ENCODE measurements around the gene PLA2G4C.
A peak's percentile ranks its signal among the peaks of the same experiment; 100 is the strongest.
"Not testable (repeated sequence)": the region's sequence is repeated elsewhere in the genome, so short reads cannot be mapped to it uniquely, and the experiment has no call there.

PLA2G4C gene

GRCh38 chr19:48108997-48109782 is 1.4 kb downstream of the PLA2G4C start:
- DNase-seq: no peak

- DNase-seq: no peak
Measured at GRCh38 chr19:48103922-48104321, 6.7 kb downstream of the PLA2G4C start.

- DNase-seq: peak in 2 of 6 experiments; percentile 2 to 21
Measured at GRCh38 chr19:48102870-48103751, 7.5 kb downstream of the PLA2G4C start.

DNA sequence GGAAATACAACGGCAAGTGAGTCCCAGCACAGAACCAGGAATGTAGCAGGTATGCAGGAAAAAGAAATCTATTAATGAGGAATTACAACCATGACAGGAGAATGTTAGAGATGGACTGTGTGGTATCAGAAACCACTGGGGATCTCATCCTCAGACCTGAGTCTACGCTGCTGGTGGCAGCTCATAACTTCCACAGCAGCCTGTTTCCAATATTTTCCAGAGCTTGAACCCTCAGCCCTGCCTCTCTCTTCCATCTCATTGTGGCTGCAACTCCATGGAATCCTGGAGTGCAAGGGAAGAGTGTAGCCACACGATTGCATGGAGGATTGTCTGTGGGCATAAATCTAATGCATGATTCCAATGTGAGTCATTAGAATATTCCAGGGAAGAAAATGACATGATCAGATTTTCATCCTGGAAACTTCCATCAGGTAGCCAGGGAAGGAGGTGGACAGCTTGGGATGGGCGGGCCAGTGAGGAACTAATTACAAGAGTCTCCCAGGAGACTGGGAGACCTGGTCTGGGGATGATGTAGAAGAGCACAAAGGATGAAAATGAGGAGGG is 14.9 kb downstream of the PLA2G4C start:
- DNase-seq: no peak

GRCh38 chr19:48094855-48095203 is 15.8 kb downstream of the PLA2G4C start:
- DNase-seq: no peak

DNA sequence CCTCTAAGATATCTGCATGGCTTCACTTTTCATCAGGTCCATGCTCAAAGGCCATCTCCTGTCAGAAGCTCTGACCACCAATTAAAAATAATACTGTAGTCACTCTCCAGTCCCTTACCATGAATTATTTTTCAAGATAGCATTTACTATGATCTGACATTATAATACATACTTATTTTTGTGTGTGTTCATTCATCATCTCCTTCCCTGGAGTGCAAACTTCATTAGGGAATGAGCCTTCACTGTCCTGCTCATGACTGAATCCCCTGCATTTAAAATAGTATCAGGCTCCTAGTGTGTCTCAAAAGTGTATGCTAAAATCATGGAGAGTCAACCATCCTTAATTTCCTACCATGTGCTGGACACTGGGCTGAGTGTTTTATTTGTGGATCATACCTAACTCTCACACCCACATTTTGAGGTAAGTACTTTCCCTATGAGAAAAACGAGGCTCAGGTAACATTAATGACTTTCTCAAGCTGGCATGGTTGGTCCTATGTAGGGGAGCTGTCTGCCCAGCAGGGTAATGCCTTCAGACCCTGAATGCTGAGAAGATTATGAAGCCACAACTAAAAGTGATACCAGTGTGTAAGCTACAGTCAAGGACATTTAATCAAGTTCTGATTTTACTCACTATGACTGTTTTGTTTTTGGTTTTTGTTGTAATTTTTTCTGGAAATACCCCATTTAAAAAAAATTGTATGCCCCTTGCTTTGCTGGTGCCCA is 16.3 kb downstream of the PLA2G4C start:
- DNase-seq: no peak

DNA sequence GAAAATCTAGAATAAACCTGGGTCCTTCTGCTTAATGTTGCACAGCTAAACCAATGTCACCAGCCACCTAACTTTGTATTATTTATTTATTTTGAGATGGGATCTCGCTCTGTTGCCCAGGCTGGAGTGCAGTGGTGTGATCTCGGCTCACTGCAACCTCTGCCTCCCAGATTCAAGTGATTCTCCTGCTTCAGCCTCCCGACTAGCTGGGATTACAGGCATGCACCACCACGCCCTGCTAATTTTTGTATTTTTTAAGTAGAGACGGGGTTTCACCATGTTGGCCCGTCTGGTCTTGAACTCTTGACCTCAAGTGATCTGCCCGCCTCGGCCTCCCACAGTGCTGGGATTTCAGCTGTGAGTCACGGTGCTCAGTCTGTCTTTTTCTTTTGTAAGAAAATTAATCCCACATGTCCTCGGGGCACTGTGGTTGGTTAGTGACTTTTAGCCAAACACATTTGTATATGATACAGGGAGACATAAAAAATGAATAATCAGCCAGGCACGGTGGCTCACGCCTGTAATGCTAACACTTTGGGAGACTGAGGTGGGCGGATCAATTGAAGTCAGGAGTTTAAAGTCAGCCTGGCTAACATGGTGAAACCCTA is 19.4 kb downstream of the PLA2G4C start:
- not testable (repeated sequence) for DNase-seq

- no peak for DNase-seq
Measured at GRCh38 chr19:48090281-48090802, 20.3 kb downstream of the PLA2G4C start.

GRCh38 chr19:48088991-48089390 is 21.6 kb downstream of the PLA2G4C start:
- DNase-seq: not testable (repeated sequence)

DNA sequence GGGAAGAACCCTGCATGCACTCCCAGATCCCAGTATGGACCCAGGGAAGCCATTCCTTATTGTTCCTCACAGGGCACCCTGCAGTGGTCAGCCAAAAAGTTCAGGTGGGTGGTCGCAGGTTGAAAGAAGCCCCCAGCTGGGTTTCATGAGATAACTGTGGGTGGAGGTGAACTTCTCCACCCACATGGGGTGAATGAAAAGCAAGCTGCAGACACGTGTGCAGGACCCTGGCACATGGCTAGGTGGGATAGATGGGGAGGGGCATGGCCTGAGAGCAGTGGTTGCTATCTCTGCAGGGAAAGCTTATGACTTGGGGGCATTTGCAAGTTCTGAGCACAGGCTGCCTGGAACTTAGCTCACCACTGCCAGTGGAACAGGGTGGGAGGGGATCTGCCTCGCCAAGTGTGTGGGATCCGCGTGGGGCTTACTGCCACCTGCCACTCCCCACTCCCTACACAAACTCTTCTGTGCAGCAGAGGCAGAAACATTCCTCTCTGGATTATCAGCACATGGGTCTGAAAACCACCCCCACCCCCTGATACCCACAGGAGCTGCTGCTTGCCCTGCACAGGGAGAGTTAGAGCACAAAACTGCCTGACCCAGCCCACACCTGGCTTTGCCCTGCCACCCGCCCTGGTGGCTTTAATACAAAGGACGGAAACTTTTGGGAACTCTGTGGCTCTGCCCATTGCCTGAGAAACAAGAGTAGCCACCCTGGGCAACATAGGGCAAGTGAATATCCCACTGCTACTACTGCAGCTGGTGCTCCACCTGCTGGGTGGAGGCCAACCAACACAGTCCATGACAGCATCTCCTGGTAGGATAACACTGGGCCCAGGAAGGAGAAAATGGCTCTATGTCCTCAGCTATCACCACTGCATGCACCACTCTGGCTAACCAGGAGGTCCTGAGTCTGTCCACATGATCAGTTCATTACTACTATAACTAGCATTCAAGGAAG is 24.4 kb downstream of the PLA2G4C start:
- no peak for DNase-seq

- DNase-seq: no peak
Measured at GRCh38 chr19:48085076-48085475, 25.5 kb downstream of the PLA2G4C start.

- DNase-seq: no peak
Measured at GRCh38 chr19:48081106-48081505, 29.5 kb downstream of the PLA2G4C start.

- DNase-seq: not testable (repeated sequence)
Measured at GRCh38 chr19:48070177-48070769, 40.3 kb downstream of the PLA2G4C start.

GRCh38 chr19:48069435-48069834 is 41.2 kb downstream of the PLA2G4C start:
- no peak for DNase-seq

- DNase-seq: no peak
Measured at GRCh38 chr19:48064509-48064908, 46.1 kb downstream of the PLA2G4C start.

GRCh38 chr19:48061401-48062344 is 48.9 kb downstream of the PLA2G4C start:
- DNase-seq: no peak

GRCh38 chr19:48060381-48060780 is 50.2 kb downstream of the PLA2G4C start:
- DNase-seq: no peak

DNA sequence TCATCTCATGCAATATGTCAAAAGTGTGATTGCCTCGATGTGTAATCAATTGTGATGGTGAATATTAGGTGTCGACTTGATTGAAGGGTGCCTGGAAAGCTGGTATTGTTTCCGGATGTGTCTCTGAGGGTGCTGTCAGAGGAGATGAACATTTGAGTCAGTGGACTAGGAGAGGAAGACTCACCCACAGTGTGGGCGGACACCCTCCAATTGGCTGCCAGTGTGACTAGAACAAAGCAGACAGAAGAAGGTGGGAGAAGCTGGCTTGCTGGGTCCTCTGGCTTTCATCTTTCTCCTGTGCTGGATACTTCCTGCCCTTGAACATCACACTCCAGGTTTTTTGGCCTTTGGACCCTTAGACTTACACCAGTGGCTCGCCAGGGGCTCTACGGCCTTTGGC is 51.3 kb downstream of the PLA2G4C start:
- no peak for DNase-seq

- DNase-seq: no peak
Measured at GRCh38 chr19:48053856-48054255, 56.8 kb downstream of the PLA2G4C start.
